Astrocyte (in vitro differentiated cells and primary cell): ENCODE results near the gene LSG1.

Source experiments
- EZH2 ChIP-seq: IDR thresholded peaks from 2 replicates; pipeline ENCODE4 v1.6.1; 2012; ENCODE audit warnings: mild to moderate bottlenecking, low read length, inconsistent platforms; ENCODE audit not compliant: insufficient read depth
- TF ChIP-seq, protein P1 (sequence below): IDR thresholded peaks from 2 replicates; pipeline ENCODE4 v1.5.1; 2011; ENCODE audit warnings: low read depth, mild to moderate bottlenecking, inconsistent platforms, low read length, moderate library complexity; ENCODE audit not compliant: insufficient read depth

- TF ChIP-seq, protein P1, sequence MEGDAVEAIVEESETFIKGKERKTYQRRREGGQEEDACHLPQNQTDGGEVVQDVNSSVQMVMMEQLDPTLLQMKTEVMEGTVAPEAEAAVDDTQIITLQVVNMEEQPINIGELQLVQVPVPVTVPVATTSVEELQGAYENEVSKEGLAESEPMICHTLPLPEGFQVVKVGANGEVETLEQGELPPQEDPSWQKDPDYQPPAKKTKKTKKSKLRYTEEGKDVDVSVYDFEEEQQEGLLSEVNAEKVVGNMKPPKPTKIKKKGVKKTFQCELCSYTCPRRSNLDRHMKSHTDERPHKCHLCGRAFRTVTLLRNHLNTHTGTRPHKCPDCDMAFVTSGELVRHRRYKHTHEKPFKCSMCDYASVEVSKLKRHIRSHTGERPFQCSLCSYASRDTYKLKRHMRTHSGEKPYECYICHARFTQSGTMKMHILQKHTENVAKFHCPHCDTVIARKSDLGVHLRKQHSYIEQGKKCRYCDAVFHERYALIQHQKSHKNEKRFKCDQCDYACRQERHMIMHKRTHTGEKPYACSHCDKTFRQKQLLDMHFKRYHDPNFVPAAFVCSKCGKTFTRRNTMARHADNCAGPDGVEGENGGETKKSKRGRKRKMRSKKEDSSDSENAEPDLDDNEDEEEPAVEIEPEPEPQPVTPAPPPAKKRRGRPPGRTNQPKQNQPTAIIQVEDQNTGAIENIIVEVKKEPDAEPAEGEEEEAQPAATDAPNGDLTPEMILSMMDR: no peak
- TF ChIP-seq EZH2: no peak
Observed at GRCh38 chr3:194707147-194707540, 35.2 kb upstream of the LSG1 start.
